Gastroesophageal sphincter (tissue), 3 donors: ENCODE measurements around the gene SELENOO.
"Not testable (repeated sequence)": the region's sequence is repeated elsewhere in the genome, so short reads cannot be mapped to it uniquely, and the experiment has no call there.

Experiments used
- CTCF ChIP-seq, 4 experiments: fragments of 200-600 bp in 2 of 4; fragments of 450-650 bp in 2 of 4; sonication (generic) in 1 of 4; IDR thresholded peaks; one replicate each; pipeline ENCODE4 v1.5.1; 2017 to 2019; ENCODE audit warnings: antibody characterized with exemption in 4 of 4, mild to moderate bottlenecking in 2 of 4, moderate library complexity in 2 of 4
- POLR2A ChIP-seq, 2 donors: fragments of 450-650 bp; IDR thresholded peaks; one replicate each; pipeline ENCODE4 v1.6.1; 2017; ENCODE audit warnings: antibody characterized with exemption in 2 of 2, mild to moderate bottlenecking in 2 of 2, moderate library complexity in 1 of 2
- POLR2AphosphoS5 ChIP-seq: sonication (generic); formaldehyde crosslinking; IDR thresholded peaks from one replicate; pipeline ENCODE4 v1.6.1; 2017; ENCODE audit warnings: antibody characterized with exemption

DNA sequence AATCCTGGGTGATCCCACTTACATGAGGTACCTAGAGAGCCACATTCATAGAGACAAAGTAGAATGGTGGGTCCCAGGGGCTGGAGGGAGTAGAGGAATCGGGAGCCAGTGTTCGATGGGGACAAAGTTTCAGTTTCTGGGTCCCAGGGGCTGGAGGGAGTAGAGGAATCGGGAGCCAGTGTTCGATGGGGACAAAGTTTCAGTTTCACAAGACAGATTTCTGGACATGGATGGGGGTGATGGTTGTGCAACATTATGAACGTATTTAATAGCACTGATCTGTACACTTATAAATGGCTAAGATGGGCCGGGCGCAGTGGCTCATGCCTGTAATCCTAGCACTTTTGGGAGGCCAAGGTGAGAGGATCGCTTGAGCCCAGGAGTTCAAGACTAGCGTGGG lies 4.2 kb downstream of the SELENOO start:
- TF ChIP-seq POLR2AphosphoS5; CTCF (IDR thresholded peaks at IDR 0.05); POLR2A (IDR thresholded peaks at IDR 0.05): not testable (repeated sequence)
